ENCODE results near the gene ANKK1. TPM values are rescaled to one million over a fixed set of nuclear protein-coding genes. Genes with fewer than 3 reads are reported as not detected.

ANKK1 gene, protein sequence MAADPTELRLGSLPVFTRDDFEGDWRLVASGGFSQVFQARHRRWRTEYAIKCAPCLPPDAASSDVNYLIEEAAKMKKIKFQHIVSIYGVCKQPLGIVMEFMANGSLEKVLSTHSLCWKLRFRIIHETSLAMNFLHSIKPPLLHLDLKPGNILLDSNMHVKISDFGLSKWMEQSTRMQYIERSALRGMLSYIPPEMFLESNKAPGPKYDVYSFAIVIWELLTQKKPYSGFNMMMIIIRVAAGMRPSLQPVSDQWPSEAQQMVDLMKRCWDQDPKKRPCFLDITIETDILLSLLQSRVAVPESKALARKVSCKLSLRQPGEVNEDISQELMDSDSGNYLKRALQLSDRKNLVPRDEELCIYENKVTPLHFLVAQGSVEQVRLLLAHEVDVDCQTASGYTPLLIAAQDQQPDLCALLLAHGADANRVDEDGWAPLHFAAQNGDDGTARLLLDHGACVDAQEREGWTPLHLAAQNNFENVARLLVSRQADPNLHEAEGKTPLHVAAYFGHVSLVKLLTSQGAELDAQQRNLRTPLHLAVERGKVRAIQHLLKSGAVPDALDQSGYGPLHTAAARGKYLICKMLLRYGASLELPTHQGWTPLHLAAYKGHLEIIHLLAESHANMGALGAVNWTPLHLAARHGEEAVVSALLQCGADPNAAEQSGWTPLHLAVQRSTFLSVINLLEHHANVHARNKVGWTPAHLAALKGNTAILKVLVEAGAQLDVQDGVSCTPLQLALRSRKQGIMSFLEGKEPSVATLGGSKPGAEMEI
- total RNA-seq = 0.07 and 0.11 TPM in 2 replicates

DNA sequence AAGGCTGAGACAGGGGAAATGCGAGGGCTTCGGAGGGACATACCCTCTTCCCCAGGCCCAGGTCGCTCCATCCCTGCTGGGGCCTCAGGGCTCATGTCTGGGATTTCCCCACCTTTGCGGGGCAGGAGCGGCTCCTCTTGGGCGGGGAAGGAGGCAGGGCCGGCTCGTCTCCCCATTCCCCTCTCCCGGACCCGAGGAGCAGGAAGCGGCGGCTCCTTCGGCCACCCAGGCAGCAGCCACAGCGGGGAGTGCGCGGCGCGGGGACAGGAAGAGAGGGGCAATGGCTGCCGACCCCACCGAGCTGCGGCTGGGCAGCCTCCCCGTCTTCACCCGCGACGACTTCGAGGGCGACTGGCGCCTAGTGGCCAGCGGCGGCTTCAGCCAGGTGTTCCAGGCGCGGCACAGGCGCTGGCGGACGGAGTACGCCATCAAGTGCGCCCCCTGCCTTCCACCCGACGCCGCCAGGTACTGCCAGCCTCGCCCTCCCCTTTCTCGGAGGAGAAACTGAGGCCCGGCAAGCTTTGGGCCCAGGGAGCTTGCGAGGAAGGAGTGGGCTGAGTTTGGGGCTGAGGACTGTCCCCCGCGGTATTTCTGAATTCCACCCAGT lies at the start of gene ANKK1:
Gene ANKK1, plus strand, starts transcription at position 175 of the 607 bp plus-strand sequence. Its CDS starts 106 bp downstream, at position 281.
- no peak for DNase-seq (ENCODE audit: low read depth, low spot score)

- no peak for DNase-seq (ENCODE audit: low read depth, low spot score)
These were observed 48.8 kb upstream of the ANKK1 start for GRCh38 chr11:113338730-113339129.

- DNase-seq (ENCODE audit: low read depth, low spot score) = no peak
These were observed 47.5 kb upstream of the ANKK1 start for GRCh38 chr11:113339929-113340589.

GRCh38 chr11:113341388-113342165 lies 46.0 kb upstream of the ANKK1 start:
- DNase-seq (ENCODE audit: low read depth, low spot score) = no peak

GRCh38 chr11:113345978-113346377 lies 41.6 kb upstream of the ANKK1 start:
- no peak for DNase-seq (ENCODE audit: low read depth, low spot score)

DNA sequence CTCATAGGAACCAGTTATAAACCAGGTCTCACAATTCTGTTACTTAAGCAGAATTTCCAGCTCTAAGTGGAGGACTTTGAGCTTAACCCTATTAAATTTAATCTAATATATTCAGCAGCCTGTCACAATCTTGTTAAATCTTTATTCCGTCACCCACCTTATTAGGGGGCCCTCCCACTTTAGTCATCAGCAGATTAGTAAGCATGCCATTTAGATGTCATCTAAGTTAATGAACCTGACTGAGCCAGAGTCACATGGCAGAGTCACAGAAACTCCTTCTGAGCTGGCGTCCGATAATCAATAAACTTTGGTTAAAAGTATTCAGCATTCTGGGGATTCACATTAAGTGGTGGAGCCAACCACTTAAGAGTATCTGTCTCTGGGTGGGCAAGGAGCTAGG lies 38.1 kb upstream of the ANKK1 start:
- DNase-seq (ENCODE audit: low read depth, low spot score) = no peak

DNA sequence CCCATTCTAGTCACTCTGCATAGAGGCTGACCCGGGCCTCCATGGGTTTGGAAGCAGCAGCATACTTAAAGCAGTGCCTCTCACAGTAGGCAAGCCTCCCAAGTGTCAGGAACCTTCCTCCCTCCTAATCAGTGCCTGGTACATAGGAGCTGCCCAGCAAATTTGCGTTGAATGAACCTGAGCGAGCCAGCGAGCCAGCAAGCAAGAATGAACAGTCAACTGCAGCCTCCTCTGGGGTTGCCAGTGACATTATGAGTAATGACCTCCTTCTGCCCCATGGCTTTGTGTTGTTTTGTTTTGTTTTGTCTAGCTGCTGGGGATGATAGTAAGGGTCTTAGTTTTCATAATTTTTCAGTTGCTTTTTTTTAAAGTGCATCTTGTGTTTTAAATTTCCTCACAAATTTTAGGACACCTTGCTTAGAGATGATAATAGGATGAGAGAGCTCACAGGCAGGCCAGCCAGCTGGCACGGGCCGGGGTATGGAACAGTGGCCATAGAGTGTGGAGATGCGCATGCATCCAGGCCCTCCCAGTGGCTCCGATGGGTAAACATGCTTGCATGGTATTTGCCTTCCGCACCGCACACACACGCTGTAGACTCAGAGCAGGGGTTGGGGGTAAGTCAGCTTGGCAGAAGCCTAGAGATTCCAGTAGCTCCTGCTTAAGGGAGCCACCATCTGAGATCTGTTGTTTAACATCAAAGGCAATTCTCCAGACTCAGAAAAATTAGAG lies 37.1 kb upstream of the ANKK1 start:
- no peak for DNase-seq (ENCODE audit: low read depth, low spot score)

DNA sequence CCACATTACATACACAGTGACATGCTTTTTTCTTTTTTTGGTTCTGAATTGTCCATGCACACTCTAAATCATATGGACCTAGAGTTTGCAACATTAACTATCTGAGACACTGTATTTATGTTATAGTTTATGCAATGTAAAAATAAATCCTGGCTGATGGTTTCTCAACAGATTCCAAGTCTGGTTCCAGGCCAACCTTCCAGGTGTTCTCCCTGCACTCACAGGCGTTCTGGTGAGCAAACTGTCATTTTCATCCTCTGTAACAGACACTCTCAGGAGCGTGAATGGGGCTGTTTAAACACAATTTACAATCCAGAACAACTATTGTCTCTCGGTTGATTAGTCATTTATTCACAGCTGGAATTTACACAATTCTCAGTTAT lies 36.5 kb upstream of the ANKK1 start:
- no peak for DNase-seq (ENCODE audit: low read depth, low spot score)

DNA sequence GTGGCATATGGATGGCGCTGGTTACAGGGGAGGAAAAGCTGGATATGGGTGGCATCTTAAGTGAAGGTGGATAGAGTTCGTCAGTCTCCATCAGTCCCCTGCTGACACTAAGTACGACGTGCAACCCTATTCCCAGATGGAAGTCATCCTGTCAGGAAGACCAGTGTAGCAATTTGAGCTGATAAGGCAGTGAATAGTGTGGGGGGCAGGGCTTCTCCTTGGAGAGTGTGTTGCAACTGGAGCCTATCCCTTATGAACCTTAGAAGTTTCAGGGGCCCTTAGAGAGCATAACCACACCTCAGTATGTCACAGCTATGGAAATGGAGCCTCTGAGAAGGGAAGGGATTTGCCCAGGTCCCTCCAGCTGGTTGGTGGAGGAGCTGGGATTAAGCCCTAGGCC lies 36.1 kb upstream of the ANKK1 start:
- DNase-seq (ENCODE audit: low read depth, low spot score) = no peak

GRCh38 chr11:113356203-113356602 lies 31.4 kb upstream of the ANKK1 start:
- DNase-seq (ENCODE audit: low read depth, low spot score) = no peak

DNA sequence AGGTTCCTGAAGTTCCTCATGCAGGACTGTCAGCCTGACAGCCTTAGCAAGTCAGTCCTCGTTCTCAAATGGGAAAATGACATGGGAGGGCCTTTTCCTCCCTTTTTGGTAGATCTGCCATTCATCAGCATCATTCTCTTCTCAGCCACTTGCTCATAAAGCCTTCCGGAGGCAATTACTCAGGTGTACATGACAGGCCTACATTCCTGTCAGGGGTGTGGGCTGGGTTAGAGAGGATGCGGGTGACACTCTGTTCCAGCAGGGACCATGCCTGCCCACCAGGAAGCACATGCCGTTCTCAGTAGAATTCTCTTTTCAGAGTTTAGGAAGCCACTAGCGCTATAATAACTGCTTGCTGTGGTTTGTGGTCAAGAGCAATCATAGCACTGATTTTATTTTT lies 24.2 kb upstream of the ANKK1 start:
- no peak for DNase-seq (ENCODE audit: low read depth, low spot score)

- no peak for DNase-seq (ENCODE audit: low read depth, low spot score)
These were observed 23.5 kb upstream of the ANKK1 start for GRCh38 chr11:113363996-113364641.

DNA sequence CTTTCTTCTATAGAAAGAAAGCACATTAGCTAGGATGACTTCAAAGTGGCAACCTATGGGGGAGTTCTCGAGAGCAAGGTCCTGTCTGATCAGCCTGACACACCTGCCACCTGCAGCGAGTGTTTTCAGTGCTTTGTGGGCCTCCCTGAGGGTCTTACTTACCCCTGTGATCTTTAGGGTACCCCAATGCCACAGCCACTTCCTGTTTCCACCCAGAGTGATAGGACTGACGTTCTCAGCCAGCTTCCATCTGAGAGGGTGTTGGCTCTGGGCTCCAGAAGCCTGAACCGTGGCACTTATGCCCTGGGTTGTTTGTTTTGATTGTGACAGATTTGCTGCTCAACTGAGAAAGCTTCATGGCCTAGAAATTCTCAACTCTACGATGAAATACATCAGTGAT lies 21.7 kb upstream of the ANKK1 start:
- DNase-seq (ENCODE audit: low read depth, low spot score) = no peak

- no peak for DNase-seq (ENCODE audit: low read depth, low spot score)
These were observed 18.2 kb upstream of the ANKK1 start for GRCh38 chr11:113369411-113369810.

DNA sequence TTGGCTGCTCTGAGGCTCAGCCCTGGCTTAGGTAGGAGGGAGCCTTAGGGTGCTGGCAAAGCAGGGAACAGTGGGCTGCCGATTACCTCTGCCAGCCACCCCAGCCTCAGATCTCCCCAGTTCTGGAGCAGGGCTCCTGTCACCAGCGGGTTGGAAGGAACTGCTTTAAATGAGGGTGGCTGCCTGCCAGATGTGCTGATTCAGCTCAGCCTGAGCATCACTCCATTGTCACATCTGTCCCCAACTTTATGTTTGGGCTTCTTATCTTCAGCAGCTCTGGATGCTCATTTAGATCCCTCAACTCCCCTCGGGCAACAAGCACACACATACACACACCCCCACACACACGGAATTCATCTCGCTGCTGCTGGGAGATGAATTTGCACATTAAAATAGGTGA lies 16.9 kb upstream of the ANKK1 start:
- no peak for DNase-seq (ENCODE audit: low read depth, low spot score)

DNA sequence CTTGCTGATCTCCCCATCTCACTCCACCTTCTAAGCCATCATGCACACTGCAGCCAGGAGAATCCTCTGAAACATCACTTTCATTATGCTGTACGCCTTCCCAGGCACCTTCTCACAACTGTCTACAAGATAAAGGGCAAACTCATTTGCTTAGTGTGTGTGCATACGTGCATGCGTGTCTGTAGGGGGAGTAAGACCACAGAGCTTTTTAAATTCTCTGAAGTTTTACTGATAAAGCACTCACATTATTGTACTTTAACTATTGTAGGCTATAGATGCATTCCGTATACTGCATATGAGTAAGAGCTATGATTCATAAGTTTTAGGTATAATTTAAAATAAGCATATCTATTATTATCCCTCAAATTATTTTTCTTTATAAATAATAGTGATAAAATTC lies 15.3 kb upstream of the ANKK1 start:
- no peak for DNase-seq (ENCODE audit: low read depth, low spot score)

GRCh38 chr11:113373306-113373705 lies 14.3 kb upstream of the ANKK1 start:
- no peak for DNase-seq (ENCODE audit: low read depth, low spot score)

GRCh38 chr11:113373981-113374560 lies 13.5 kb upstream of the ANKK1 start:
- no peak for DNase-seq (ENCODE audit: low read depth, low spot score)

DNA sequence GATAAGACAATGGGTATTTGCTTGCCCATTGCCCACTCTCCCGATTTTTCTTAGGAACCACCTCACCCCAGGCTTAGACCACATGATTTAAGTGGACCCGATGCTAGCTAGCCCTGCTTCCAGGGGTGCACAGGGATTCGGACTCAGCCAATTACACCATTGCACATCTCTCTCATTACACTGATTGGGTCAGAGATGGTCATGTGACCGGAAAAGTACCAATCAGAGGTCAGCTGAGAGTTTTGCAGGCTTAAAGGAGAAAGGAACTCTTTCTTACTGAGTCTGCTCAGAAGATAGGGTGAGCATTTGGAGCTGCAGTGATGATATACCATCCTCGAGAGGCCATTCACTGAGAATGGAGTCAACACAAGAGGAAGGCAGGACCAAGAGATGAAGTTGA lies 12.2 kb upstream of the ANKK1 start:
- DNase-seq (ENCODE audit: low read depth, low spot score) = no peak

- DNase-seq (ENCODE audit: low read depth, low spot score) = no peak
These were observed 11.4 kb upstream of the ANKK1 start for GRCh38 chr11:113376156-113376555.

Data from pulmonary artery endothelial cell (primary cell).